H1 (cell line): ENCODE data around the gene REXO5. TPM values are rescaled to one million over a fixed set of nuclear protein-coding genes. Genes with fewer than 3 reads are reported as not detected.

Experiments
- CTCF ChIA-PET: fragments of 300-600 bp; sonication (Branson Sonifier 250); formaldehyde crosslinking; loops from one replicate; lab custom pipeline; 2021; ENCODE audit not compliant: partially characterized antibody; lab: Charles Lee
- POLR2A ChIA-PET: fragments of 300-600 bp; sonication (Branson Sonifier 250); formaldehyde crosslinking; loops from one replicate; lab custom pipeline; 2021; ENCODE audit warnings: inconsistent platforms; ENCODE audit not compliant: partially characterized antibody; lab: Charles Lee
- DNase-seq, 2 experiments: peaks; one replicate each; pipeline versions ENCODE4 v3.0.0 to v3.0.0-alpha.2; 2010 to 2022; ENCODE audit warnings: low spot score in 2 of 2, low read depth in 1 of 2, mixed read lengths in 1 of 2
- FAIRE-seq: peaks from 2 replicates; lab custom pipeline; 2011; peaks lifted over from hg19 to GRCh38; lab: Jason Lieb, UNC
- H2AFZ ChIP-seq: 2 replicates; pipeline ENCODE4 v1.8.1; 2012; ENCODE audit warnings: low read length, inconsistent platforms
- H2AK5ac ChIP-seq: 2 replicates; pipeline ENCODE4 v1.6.1; 2013; ENCODE audit warnings: low read depth, low read length
- H2BK120ac ChIP-seq: replicated peaks from 2 replicates; pipeline ENCODE3; 2013; ENCODE audit warnings: low read depth, low read length, inconsistent platforms
- H2BK12ac ChIP-seq: 2 replicates; pipeline ENCODE4 v1.6.1; 2013; ENCODE audit warnings: low read depth, low read length
- H2BK15ac ChIP-seq: 2 replicates; pipeline ENCODE4 v1.6.1; 2013; ENCODE audit warnings: low read length
- H2BK20ac ChIP-seq: 2 replicates; pipeline ENCODE4 v1.6.1; 2013; ENCODE audit warnings: low read length
- H2BK5ac ChIP-seq: 2 replicates; pipeline ENCODE4 v1.6.1; 2013; ENCODE audit warnings: low read depth, low read length
- H3K14ac ChIP-seq: 2 replicates; pipeline ENCODE4 v1.6.1; 2013; ENCODE audit warnings: inconsistent platforms; ENCODE audit not compliant: insufficient read length
- H3K18ac ChIP-seq: 2 replicates; pipeline ENCODE4 v1.6.1; 2013; ENCODE audit warnings: low read length; ENCODE audit errors: extremely low read depth
- H3K23ac ChIP-seq: 2 replicates; pipeline ENCODE4 v1.6.1; 2013; ENCODE audit warnings: inconsistent platforms; ENCODE audit not compliant: insufficient read length
- H3K23me2 ChIP-seq: 2 replicates; pipeline ENCODE4 v1.6.1; 2013; ENCODE audit warnings: low read depth, low read length
- H3K27ac ChIP-seq: 2 replicates; pipeline ENCODE4 v1.6.1; 2011; ENCODE audit warnings: low read depth, low read length, inconsistent platforms
- H3K27me3 ChIP-seq, 4 experiments: replicated peaks in 1 of 4; 1 replicate in 1 of 4; 2 replicates in 3 of 4; pipeline versions ENCODE4 v1.6.1 to v1.8.1; 2011 to 2013; ENCODE audit warnings: low read length in 3 of 4, mild to moderate bottlenecking in 3 of 4, inconsistent platforms in 2 of 4, mixed read lengths in 2 of 4, moderate library complexity in 1 of 4; ENCODE audit not compliant: control insufficient read depth in 3 of 4, insufficient read depth in 3 of 4; ENCODE audit errors: extremely low read depth in 1 of 4
- H3K36me3 ChIP-seq, 4 experiments: 2 replicates each; pipeline versions ENCODE4 v1.6.1 to v1.8.1; 2011 to 2013; ENCODE audit warnings: mild to moderate bottlenecking in 4 of 4, low read length in 3 of 4, moderate library complexity in 2 of 4, control low read depth in 1 of 4, inconsistent platforms in 1 of 4; ENCODE audit not compliant: insufficient read depth in 4 of 4, control insufficient read depth in 2 of 4
- H3K4ac ChIP-seq: replicated peaks from 2 replicates; pipeline ENCODE3; 2013; ENCODE audit warnings: low read length, low read depth, mixed read lengths, inconsistent platforms; ENCODE audit not compliant: insufficient read length
- H3K4me1 ChIP-seq, 4 experiments: replicated peaks in 1 of 4; 1 replicate in 1 of 4; 2 replicates in 3 of 4; pipeline versions ENCODE4 v1.6.1 to v1.8.1; 2011 to 2013; ENCODE audit warnings: low read length in 3 of 4, inconsistent platforms in 2 of 4, mixed read lengths in 1 of 4; ENCODE audit not compliant: insufficient read depth in 4 of 4, control insufficient read depth in 3 of 4
- H3K4me2 ChIP-seq, 2 experiments: 2 replicates each; pipeline versions ENCODE4 v1.6.1 to v1.8.1; 2011 to 2013; ENCODE audit warnings: low read depth in 2 of 2, low read length in 2 of 2, control low read depth in 1 of 2, inconsistent platforms in 1 of 2, mild to moderate bottlenecking in 1 of 2; ENCODE audit not compliant: insufficient read depth in 1 of 2
- H3K4me3 ChIP-seq, 4 experiments: fragments of 200-600, 300-600 bp in 1 of 4; sonication (generic), shearing (Covaris generic), sonication (Bioruptor Twin) in 1 of 4; 2 replicates each; pipeline versions ENCODE4 v1.5.1 to v1.8.1; 2011 to 2016; ENCODE audit warnings: low read length in 4 of 4, low read depth in 3 of 4, control low read depth in 2 of 4, inconsistent platforms in 2 of 4, mild to moderate bottlenecking in 2 of 4, mixed read lengths in 1 of 4, moderate library complexity in 1 of 4; ENCODE audit not compliant: insufficient read depth in 2 of 4; ENCODE audit errors: extremely low read depth in 1 of 4
- H3K56ac ChIP-seq: replicated peaks from 2 replicates; pipeline ENCODE3; 2013; ENCODE audit warnings: low read depth, mild to moderate bottlenecking, mixed read lengths, low read length, inconsistent platforms; ENCODE audit not compliant: insufficient read length
- H3K79me1 ChIP-seq: 2 replicates; pipeline ENCODE4 v1.6.1; 2013; ENCODE audit warnings: low read depth, low read length, control low read depth
- H3K79me2 ChIP-seq, 2 experiments: 2 replicates each; pipeline versions ENCODE4 v1.6.1 to v1.8.1; 2012 to 2013; ENCODE audit warnings: low read length in 2 of 2, mild to moderate bottlenecking in 2 of 2, inconsistent platforms in 1 of 2; ENCODE audit not compliant: insufficient read depth in 2 of 2, control insufficient read depth in 1 of 2
- H3K9ac ChIP-seq, 4 experiments: replicated peaks in 1 of 4; 1 replicate in 1 of 4; 2 replicates in 3 of 4; pipeline versions ENCODE4 v1.6.1 to v1.8.1; 2011 to 2013; ENCODE audit warnings: low read depth in 3 of 4, low read length in 3 of 4, control low read depth in 2 of 4, mild to moderate bottlenecking in 2 of 4, moderate library complexity in 2 of 4, inconsistent platforms in 1 of 4; ENCODE audit errors: extremely low read depth in 1 of 4
- H3K9me3 ChIP-seq, 2 experiments: 2 replicates each; pipeline versions ENCODE4 v1.6.1 to v1.8.1; 2012 to 2013; ENCODE audit warnings: mild to moderate bottlenecking in 2 of 2, moderate library complexity in 2 of 2, control low read depth in 1 of 2, inconsistent platforms in 1 of 2, low read depth in 1 of 2, low read length in 1 of 2, mixed read lengths in 1 of 2; ENCODE audit not compliant: insufficient read depth in 2 of 2
- H4K20me1 ChIP-seq, 2 experiments: replicated peaks in 1 of 2; 2 replicates each; pipeline versions ENCODE3 to v1.8.1; 2011 to 2013; ENCODE audit warnings: inconsistent platforms in 2 of 2, low read length in 2 of 2, mild to moderate bottlenecking in 1 of 2; ENCODE audit not compliant: insufficient read depth in 2 of 2, control insufficient read depth in 1 of 2
- H4K5ac ChIP-seq: 2 replicates; pipeline ENCODE4 v1.6.1; 2013; ENCODE audit warnings: low read length, low read depth, mixed read lengths, inconsistent platforms; ENCODE audit not compliant: insufficient read length
- H4K8ac ChIP-seq: 2 replicates; pipeline ENCODE4 v1.8.0; 2013; ENCODE audit warnings: mild to moderate bottlenecking, moderate library complexity, low read length, inconsistent platforms; ENCODE audit not compliant: insufficient read depth; ENCODE audit errors: extremely low read depth
- H4K91ac ChIP-seq: replicated peaks from 2 replicates; pipeline ENCODE3; 2013; ENCODE audit warnings: low read length, mixed read lengths, inconsistent platforms; ENCODE audit not compliant: insufficient read length
- ATF3 ChIP-seq: IDR thresholded peaks from 2 replicates; pipeline ENCODE4 v1.6.1; 2011; ENCODE audit warnings: low read depth, mild to moderate bottlenecking, low read length; ENCODE audit not compliant: insufficient read depth
- CBX8 ChIP-seq: fragments of 300-800, 300-1000 bp; sonication (generic); IDR thresholded peaks from 2 replicates; pipeline ENCODE4 v1.7.1; 2016; ENCODE audit warnings: low read depth, low read length, borderline replicate concordance
- CREB1 ChIP-seq: IDR thresholded peaks from 2 replicates; pipeline ENCODE4 v1.6.1; 2012; ENCODE audit warnings: inconsistent platforms
- E2F6 ChIP-seq: IDR thresholded peaks from 2 replicates; pipeline ENCODE4 v1.6.1; 2012; ENCODE audit warnings: inconsistent platforms
- KDM1A ChIP-seq: fragments of 200-600, 300-600 bp; sonication (generic); IDR thresholded peaks from 2 replicates; pipeline ENCODE4 v1.7.1; 2016; ENCODE audit warnings: mild to moderate bottlenecking, low read length, borderline replicate concordance
- KDM4A ChIP-seq: IDR thresholded peaks from one replicate; pipeline ENCODE4 v1.7.1; 2012; ENCODE audit warnings: low read depth, mild to moderate bottlenecking, moderate library complexity, low read length, inconsistent platforms; ENCODE audit not compliant: severe bottlenecking
- KDM5A ChIP-seq: fragments of 200-600 bp; IDR thresholded peaks from 2 replicates; pipeline ENCODE4 v1.7.1; 2012; ENCODE audit warnings: mild to moderate bottlenecking, low read length, inconsistent platforms, mixed read lengths
- RFX5 ChIP-seq: IDR thresholded peaks from 2 replicates; pipeline ENCODE4 v1.6.1; 2011; ENCODE audit warnings: low read depth, low read length, improper control_type of control experiment, borderline replicate concordance
- SIN3A ChIP-seq, 2 experiments: IDR thresholded peaks in 1 of 2; conservative IDR thresholded peaks in 1 of 2; 2 replicates each; pipeline ENCODE4 v1.6.1; 2011 to 2012; ENCODE audit warnings: low read length in 2 of 2, improper control_type of control experiment in 1 of 2, low read depth in 1 of 2, mild to moderate bottlenecking in 1 of 2
- SP4 ChIP-seq: IDR thresholded peaks from 2 replicates; pipeline ENCODE4 v1.6.1; 2012; ENCODE audit warnings: low read length, inconsistent platforms
- SRF ChIP-seq: IDR thresholded peaks from 2 replicates; pipeline ENCODE4 v1.6.1; 2011; ENCODE audit warnings: mild to moderate bottlenecking, low read depth, low read length, moderate library complexity
- TAF7 ChIP-seq: optimal IDR thresholded peaks from 2 replicates; pipeline ENCODE3; 2011; ENCODE audit warnings: low read depth, mild to moderate bottlenecking, inconsistent platforms, low read length, moderate library complexity, borderline replicate concordance
- TBP ChIP-seq: IDR thresholded peaks from 2 replicates; pipeline ENCODE4 v1.6.1; 2011; ENCODE audit warnings: low read depth, low read length, improper control_type of control experiment
- TCF12 ChIP-seq: IDR thresholded peaks from 2 replicates; pipeline ENCODE4 v1.6.1; 2011; ENCODE audit warnings: low read depth, mild to moderate bottlenecking, low read length
- YY1 ChIP-seq: IDR thresholded peaks from 2 replicates; pipeline ENCODE4 v1.6.1; 2011; ENCODE audit warnings: low read depth, mild to moderate bottlenecking, low read length
- polyA plus RNA-seq, 7 experiments: library from polyadenylated mRNA; depleted of rRNA in 3 of 7; stranded (reverse) in 5 of 7; unstranded in 2 of 7; fragments of >200 nt in 5 of 7; fragments of 200-250 nt in 2 of 7; gene quantifications; 1 replicate in 5 of 7; 2 replicates in 1 of 7; 4 replicates in 1 of 7; pipeline versions ENCODE4 v1.2.1 to v1.2.3, GENCODE V29; 2011 to 2013; ENCODE audit warnings: missing spikeins in 2 of 7, mixed read lengths in 2 of 7
- total RNA-seq: library from RNA; stranded (reverse); fragmentation: NEBNext Ultra II Directional; extraction: Animal tissue kit (Norgen Biotek cat#: 25700); gene quantifications from 2 replicates; pipeline ENCODE4 v1.2.1, GENCODE V29; 2021

REXO5 gene
- total and polyA plus RNA-seq, 2 of the 8 experiments (the other 6 are each of a cell fraction or from before 2014, with no cell fraction given) = 2.4 to 8.9 TPM

- Histone ChIP-seq H3K36me3 (peaks cover 0 to 10% (median 2%) of the 10 kb centered on the region in 4 experiments; a peak in 2 of 8 replicates), H2AFZ (no peak overlapping the region), H3K79me1 (no peaks in the 10 kb centered on the region), H3K18ac (no peak overlapping the region), H4K91ac (no peak overlapping the region), H3K9me3 (no peaks in the 10 kb centered on the region), H2BK120ac (no peak overlapping the region), H4K5ac (no peak overlapping the region), H3K4ac (no peak overlapping the region), H2BK20ac (no peak overlapping the region), H2BK12ac (no peak overlapping the region), H2AK5ac (no peak overlapping the region), H3K27ac (no peak overlapping the region), H3K56ac (no peak overlapping the region), H2BK15ac (no peak overlapping the region), H3K23ac (no peak overlapping the region), H2BK5ac (no peak overlapping the region), H3K79me2 (no peaks in the 10 kb centered on the region), H3K4me2 (no peak overlapping the region), H4K20me1 (peaks cover 2% of the 10 kb centered on the region in 2 experiments), H3K9ac (no peak overlapping the region), H4K8ac (no peak overlapping the region), H3K4me3 (no peak overlapping the region), H3K14ac (no peak overlapping the region), H3K4me1 (peaks cover 0 to under 1% (median 0%) of the 10 kb centered on the region in 4 experiments; a peak in 1 of 7 replicates), H3K23me2 (no peaks in the 10 kb centered on the region), H3K27me3 (no peaks in the 10 kb centered on the region)
- ChIA-PET CTCF (interaction anchor here (0.9 to 9.6 kb wide), 6 partner anchors 17 to 285 kb away, joined by 3 to 125 read pairs (median 4); no protein-coding TSS in a partner anchor), POLR2A (no interaction called here)
- FAIRE-seq = no peak
- TF ChIP-seq SRF (no peak), CBX8 (no peak), SIN3A (conservative IDR thresholded peaks at IDR 0.05 in 1 of 2, IDR thresholded peaks at IDR 0.05 in 1 of 2; ENCODE audit: low read depth in 1 of 2, low read length in 2 of 2) (no peak), KDM1A (no peak), KDM5A (no peak), TCF12 (no peak), YY1 (no peak), KDM4A (no peak), E2F6 (no peak), RFX5 (no peak), ATF3 (no peak), CREB1 (no peak), TAF7 (no peak), TBP (no peak), SP4 (no peak)
- DNase-seq = no peak
Observed at GRCh38 chr16:20846551-20846950, 40.2 kb downstream of the REXO5 start.
